Esophagus muscularis mucosa (tissue), 4 donors: Measurements from ENCODE around the gene PSEN1. TPM values are rescaled to one million over a fixed set of nuclear protein-coding genes. Genes with fewer than 3 reads are reported as not detected.

Source experiments
- DNase-seq: peaks from one replicate; pipeline ENCODE4 v3.0.0-alpha.2; 2017; ENCODE audit errors: extremely low spot score
- H3K27ac ChIP-seq, 4 donors: fragments of 200-600 bp; sonication (generic); replicated peaks in 1 of 4; 1 replicate in 3 of 4; 2 replicates in 1 of 4; pipeline ENCODE4 v1.5.1; 2016 to 2019; ENCODE audit warnings: mild to moderate bottlenecking in 1 of 4
- H3K27me3 ChIP-seq, 4 donors: fragments of 200-600 bp; sonication (generic); one replicate each; pipeline versions ENCODE4 v1.5.1 to v1.6.0; 2016 to 2019
- H3K36me3 ChIP-seq, 4 donors: fragments of 200-600 bp; sonication (generic); one replicate each; pipeline ENCODE4 v1.5.1; 2016 to 2019
- H3K4me1 ChIP-seq, 4 donors: fragments of 200-600 bp; sonication (generic); one replicate each; pipeline ENCODE4 v1.5.1; 2016 to 2019
- H3K4me3 ChIP-seq, 4 donors: fragments of 200-600 bp; sonication (generic); 1 replicate in 2 of 4; 2 replicates in 2 of 4; pipeline ENCODE4 v1.5.1; 2016 to 2019; ENCODE audit warnings: mild to moderate bottlenecking in 4 of 4, moderate library complexity in 1 of 4
- H3K9me3 ChIP-seq, 4 donors: fragments of 200-600 bp; sonication (generic); 1 replicate in 3 of 4; 2 replicates in 1 of 4; pipeline ENCODE4 v1.5.1; 2016 to 2019
- EP300 ChIP-seq: sonication (generic); formaldehyde crosslinking; IDR thresholded peaks from one replicate; pipeline ENCODE4 v1.6.1; 2017; ENCODE audit warnings: antibody characterized with exemption
- POLR2A ChIP-seq: fragments of 450-650 bp; IDR thresholded peaks from one replicate; pipeline ENCODE4 v1.6.1; 2017; ENCODE audit warnings: antibody characterized with exemption, moderate library complexity, mild to moderate bottlenecking, low read depth
- POLR2AphosphoS5 ChIP-seq, 2 donors: sonication (generic); formaldehyde crosslinking; IDR thresholded peaks; one replicate each; pipeline ENCODE4 v1.6.1; 2017; ENCODE audit warnings: antibody characterized with exemption in 2 of 2
- WGBS: methylation state at CpG from one replicate; pipeline ENCODE4 v1.1.5; 2018; 5-methylcytosine and 5-hydroxymethylcytosine counted together
- intact Hi-C: fragments of 100-400 bp; cut with DNase I; formaldehyde crosslinking; loops from one replicate; pipeline ENCODE4 v1.15.1; 2023
- total RNA-seq, 4 donors: library from RNA; depleted of rRNA; stranded (reverse); fragments of >200 nt; gene quantifications; one replicate each; pipeline versions ENCODE4 v1.1.0 to v1.2.1, GENCODE V29; 2016
- TF ChIP-seq, protein P1 (sequence below), 3 experiments: fragments of 200-600 bp in 2 of 3; fragments of 450-650 bp in 1 of 3; sonication (generic) in 2 of 3; IDR thresholded peaks; one replicate each; pipeline ENCODE4 v1.5.1; 2017 to 2019; ENCODE audit warnings: antibody characterized with exemption in 3 of 3, mild to moderate bottlenecking in 2 of 3, moderate library complexity in 1 of 3

PSEN1 gene
- total RNA-seq, 4 donors from 2014 or later = 31.7 to 39.0 (median 38.3) TPM

DNA sequence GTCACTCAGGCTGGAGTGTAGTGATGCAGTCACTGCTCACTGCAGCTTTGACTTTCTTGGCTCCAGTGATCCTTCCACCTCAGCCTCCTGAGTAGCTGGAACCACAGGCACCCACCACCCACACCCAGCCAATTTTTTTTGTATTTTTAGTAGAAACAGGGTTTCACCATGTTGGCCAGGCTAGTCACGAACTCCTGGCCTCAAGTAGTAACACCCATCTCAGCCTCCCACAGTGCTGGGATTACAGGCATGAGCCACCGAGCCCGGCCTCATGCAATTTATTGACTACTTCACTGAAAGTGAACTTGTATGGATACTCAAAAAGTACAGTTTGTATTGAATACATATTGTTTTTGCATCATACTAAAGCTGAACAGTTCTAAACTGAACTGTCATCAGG is 9.1 kb downstream of the PSEN1 start:
- Histone ChIP-seq H3K36me3 (peaks cover 15 to 29% (median 28%) of the 10 kb centered on the region in 4 donors), H3K9me3 (no peaks in the 10 kb centered on the region), H3K27ac (no peak overlapping the region), H3K4me3 (no peak overlapping the region), H3K27me3 (no peaks in the 10 kb centered on the region), H3K4me1 (peaks cover 8 to 43% (median 32%) of the 10 kb centered on the region in 4 donors)
- WGBS = 94% methylated on average over 3 of the region's 3 CpGs
- intact Hi-C loops = no loop called here
- no peak for TF ChIP-seq EP300
- TF ChIP-seq, protein P1, sequence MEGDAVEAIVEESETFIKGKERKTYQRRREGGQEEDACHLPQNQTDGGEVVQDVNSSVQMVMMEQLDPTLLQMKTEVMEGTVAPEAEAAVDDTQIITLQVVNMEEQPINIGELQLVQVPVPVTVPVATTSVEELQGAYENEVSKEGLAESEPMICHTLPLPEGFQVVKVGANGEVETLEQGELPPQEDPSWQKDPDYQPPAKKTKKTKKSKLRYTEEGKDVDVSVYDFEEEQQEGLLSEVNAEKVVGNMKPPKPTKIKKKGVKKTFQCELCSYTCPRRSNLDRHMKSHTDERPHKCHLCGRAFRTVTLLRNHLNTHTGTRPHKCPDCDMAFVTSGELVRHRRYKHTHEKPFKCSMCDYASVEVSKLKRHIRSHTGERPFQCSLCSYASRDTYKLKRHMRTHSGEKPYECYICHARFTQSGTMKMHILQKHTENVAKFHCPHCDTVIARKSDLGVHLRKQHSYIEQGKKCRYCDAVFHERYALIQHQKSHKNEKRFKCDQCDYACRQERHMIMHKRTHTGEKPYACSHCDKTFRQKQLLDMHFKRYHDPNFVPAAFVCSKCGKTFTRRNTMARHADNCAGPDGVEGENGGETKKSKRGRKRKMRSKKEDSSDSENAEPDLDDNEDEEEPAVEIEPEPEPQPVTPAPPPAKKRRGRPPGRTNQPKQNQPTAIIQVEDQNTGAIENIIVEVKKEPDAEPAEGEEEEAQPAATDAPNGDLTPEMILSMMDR (IDR thresholded peaks at IDR 0.05) = no peak
- TF ChIP-seq POLR2A = no peak
- TF ChIP-seq POLR2AphosphoS5 (IDR thresholded peaks at IDR 0.05) = no peak
- no peak for DNase-seq

DNA sequence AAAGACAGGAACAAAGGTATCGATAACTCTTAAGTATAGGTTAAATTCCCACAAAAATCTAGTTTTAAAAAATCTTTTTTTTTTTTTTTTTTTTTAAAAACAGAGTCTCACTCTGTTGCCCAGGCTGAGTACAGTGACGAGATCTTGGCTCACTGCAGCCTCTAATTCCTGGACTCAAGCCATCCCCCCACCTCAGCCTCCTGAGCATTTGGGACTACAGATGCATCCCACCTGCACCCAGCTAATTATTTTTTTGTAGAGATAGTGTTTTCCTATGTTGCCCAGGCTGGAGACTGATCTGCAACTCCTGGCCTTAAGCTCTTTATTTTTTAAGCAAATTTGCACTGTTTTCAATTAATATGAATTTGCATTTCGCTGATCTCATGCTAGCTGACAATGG is 9.8 kb downstream of the PSEN1 start:
- WGBS = 79% methylated on average over 3 of the region's 3 CpGs
- Histone ChIP-seq H3K4me1 (peaks cover 8 to 39% (median 32%) of the 10 kb centered on the region in 4 donors), H3K36me3 (peaks cover 15 to 36% (median 35%) of the 10 kb centered on the region in 4 donors), H3K27me3 (no peaks in the 10 kb centered on the region), H3K4me3 (no peak overlapping the region), H3K9me3 (no peaks in the 10 kb centered on the region), H3K27ac (no peak overlapping the region)
- no peak for DNase-seq
- TF ChIP-seq, protein P1 (IDR thresholded peaks at IDR 0.05) = no peak
- no peak for TF ChIP-seq POLR2AphosphoS5 (IDR thresholded peaks at IDR 0.05)
- TF ChIP-seq POLR2A = no peak
- no peak for TF ChIP-seq EP300
- intact Hi-C loops = no loop called here

DNA sequence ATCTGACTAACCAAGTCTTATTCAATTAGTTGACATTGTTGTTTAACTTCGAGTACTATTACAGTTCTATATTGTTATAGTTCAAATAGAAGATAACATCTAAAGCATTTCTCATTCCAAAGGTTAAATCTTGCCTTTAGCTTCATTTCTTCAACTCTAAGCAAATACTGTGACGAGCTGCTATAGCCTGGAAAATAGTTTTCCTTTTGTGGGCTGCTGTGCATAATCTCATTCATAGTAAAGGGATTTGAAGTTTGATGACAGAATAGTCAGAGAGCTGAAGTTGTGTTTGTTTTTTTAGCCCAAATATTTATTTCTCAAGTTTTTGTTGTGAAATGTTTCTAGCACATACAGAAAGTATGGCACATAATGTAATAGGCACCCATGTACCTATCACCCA is 13.4 kb downstream of the PSEN1 start:
- TF ChIP-seq, protein P1 (IDR thresholded peaks at IDR 0.05) = no peak
- no peak for TF ChIP-seq POLR2A
- TF ChIP-seq POLR2AphosphoS5 (IDR thresholded peaks at IDR 0.05) = no peak
- TF ChIP-seq EP300 = no peak
- no peak overlapping the region for H3K4me3 ChIP-seq
- 82% methylated on average over 2 of the region's 2 CpGs for WGBS
- H3K9me3 ChIP-seq = no peaks in the 10 kb centered on the region
- intact Hi-C loops = no loop called here
- H3K27ac ChIP-seq = no peak overlapping the region
- peaks cover 21 to 63% (median 45%) of the 10 kb centered on the region in 4 donors for H3K36me3 ChIP-seq
- H3K4me1 ChIP-seq = peaks cover 0 to 21% (median 16%) of the 10 kb centered on the region in 4 donors
- no peak for DNase-seq
- H3K27me3 ChIP-seq = no peaks in the 10 kb centered on the region

DNA sequence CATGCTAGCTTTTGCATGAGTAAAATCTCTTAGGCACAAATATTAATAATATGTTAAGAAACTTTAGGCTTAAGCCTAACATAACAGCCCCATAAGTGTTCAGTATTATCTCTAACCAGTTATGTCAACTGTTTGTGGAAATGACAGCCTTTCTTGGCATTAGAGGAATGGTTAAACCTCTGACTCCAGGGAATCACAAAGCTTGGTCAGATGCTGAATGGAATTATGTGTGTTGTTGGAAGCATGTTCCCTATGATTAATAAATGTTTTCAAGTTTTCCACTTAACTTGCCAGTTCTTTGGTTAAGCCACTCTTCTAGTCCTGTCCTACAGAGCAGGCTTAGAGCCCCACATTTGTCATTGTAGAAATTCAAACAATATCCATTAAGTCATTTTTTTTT is 17.0 kb downstream of the PSEN1 start:
- Histone ChIP-seq H3K9me3 (no peaks in the 10 kb centered on the region), H3K27ac (no peak overlapping the region), H3K27me3 (no peaks in the 10 kb centered on the region), H3K36me3 (peaks cover 27 to 90% (median 67%) of the 10 kb centered on the region in 4 donors), H3K4me3 (no peak overlapping the region), H3K4me1 (peaks cover 0 to 10% (median 5%) of the 10 kb centered on the region in 4 donors)
- DNase-seq = no peak
- intact Hi-C loops = no loop called here
- no peak for TF ChIP-seq POLR2A
- no peak for TF ChIP-seq EP300
- no peak for TF ChIP-seq POLR2AphosphoS5 (IDR thresholded peaks at IDR 0.05)
- TF ChIP-seq, protein P1 (IDR thresholded peaks at IDR 0.05) = no peak

DNA sequence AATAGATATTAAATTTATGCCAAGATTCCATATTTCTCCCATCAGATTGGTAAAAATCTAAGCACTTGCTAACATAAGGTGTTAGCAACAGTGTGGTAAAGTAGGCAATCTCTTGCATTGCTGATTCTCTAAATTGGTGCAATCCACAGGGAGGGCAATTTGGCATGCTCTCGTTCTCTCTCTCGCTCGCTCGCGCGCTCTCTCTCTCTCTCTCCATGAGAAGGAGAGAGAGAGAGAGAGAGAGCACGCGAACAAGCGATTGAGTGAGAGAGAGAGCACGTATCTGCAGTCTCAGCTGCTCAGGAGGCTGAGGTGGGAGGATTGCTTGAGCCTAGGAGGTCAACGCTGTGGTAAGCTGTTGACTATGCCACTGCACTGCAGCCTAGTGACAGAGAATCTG is 25.9 kb downstream of the PSEN1 start:
- TF ChIP-seq EP300 = no peak
- no peak for TF ChIP-seq POLR2A
- TF ChIP-seq POLR2AphosphoS5 (IDR thresholded peaks at IDR 0.05) = no peak
- TF ChIP-seq, protein P1 (IDR thresholded peaks at IDR 0.05) = no peak
- intact Hi-C loops = no loop called here
- Histone ChIP-seq H3K9me3 (no peaks in the 10 kb centered on the region), H3K36me3 (peaks cover 25 to 92% (median 64%) of the 10 kb centered on the region in 4 donors), H3K4me1 (no peaks in the 10 kb centered on the region), H3K27me3 (no peaks in the 10 kb centered on the region), H3K27ac (no peak overlapping the region), H3K4me3 (no peak overlapping the region)
- WGBS = 89% methylated on average over 11 of the region's 11 CpGs
- no peak for DNase-seq
